ENCODE measurements around the gene RALGPS1. TPM values are rescaled to one million over a fixed set of nuclear protein-coding genes. Genes with fewer than 3 reads are reported as not detected.

Gene RALGPS1
- total RNA-seq, 1 donor from 2014 or later, result 15.3 TPM

GRCh38 chr9:126893079-126893478, 21.5 kb upstream of the RALGPS1 start:
- no peak for DNase-seq (ENCODE audit: missing footprints)
- intact Hi-C loops (cut with DNase I), result no loop called here
- ATAC-seq, result no peak

- intact Hi-C loops (cut with DNase I), result no loop called here
- DNase-seq (ENCODE audit: missing footprints), result no peak
- no peak for ATAC-seq
Measured at GRCh38 chr9:126894052-126894603, 20.5 kb upstream of the RALGPS1 start.

GRCh38 chr9:126902210-126902609, 12.4 kb upstream of the RALGPS1 start:
- no peak for ATAC-seq
- intact Hi-C loops (cut with DNase I), result no loop called here
- no peak for DNase-seq (ENCODE audit: missing footprints)

- DNase-seq (ENCODE audit: missing footprints), result no peak
- intact Hi-C loops (cut with DNase I), result no loop called here
- ATAC-seq, result no peak
Measured at GRCh38 chr9:126904586-126904985, 10.0 kb upstream of the RALGPS1 start.

GRCh38 chr9:126906091-126906490, 8.5 kb upstream of the RALGPS1 start:
- ATAC-seq (no peak), DNase-seq (ENCODE audit: missing footprints) (no peak)

GRCh38 chr9:126907058-126907457, 7.5 kb upstream of the RALGPS1 start:
- no peak for ATAC-seq
- intact Hi-C loops (cut with DNase I), result no loop called here
- no peak for DNase-seq (ENCODE audit: missing footprints)

More at GRCh38 chr9:126906091-126906490, 8.5 kb upstream of the RALGPS1 start:
- intact Hi-C loops (cut with DNase I), result no loop called here

GRCh38 chr9:126915281-126915816, 767 bp downstream of the RALGPS1 start:
- DNase-seq (ENCODE audit: missing footprints) (peak; percentile 77), ATAC-seq (no peak)
- intact Hi-C loops (cut with DNase I), result no loop called here

GRCh38 chr9:126915846-126916543, 1.4 kb downstream of the RALGPS1 start:
- intact Hi-C loops (cut with DNase I), result no loop called here
- no peak for ATAC-seq
- DNase-seq (ENCODE audit: missing footprints), result no peak

GRCh38 chr9:126916909-126917308, 2.3 kb downstream of the RALGPS1 start:
- intact Hi-C loops (cut with DNase I), result no loop called here
- ATAC-seq, result no peak
- no peak for DNase-seq (ENCODE audit: missing footprints)

- ATAC-seq (no peak), DNase-seq (ENCODE audit: missing footprints) (no peak)
- intact Hi-C loops (cut with DNase I), result no loop called here
Measured at GRCh38 chr9:126919193-126919592, 4.6 kb downstream of the RALGPS1 start.

GRCh38 chr9:126925876-126926275, 11.3 kb downstream of the RALGPS1 start:
- intact Hi-C loops (cut with DNase I), result no loop called here
- DNase-seq (ENCODE audit: missing footprints), result no peak
- no peak for ATAC-seq

GRCh38 chr9:126926364-126926763, 11.8 kb downstream of the RALGPS1 start:
- no peak for ATAC-seq

GRCh38 chr9:126927419-126927818, 12.8 kb downstream of the RALGPS1 start:
- no peak for ATAC-seq
- no peak for DNase-seq (ENCODE audit: missing footprints)
- intact Hi-C loops (cut with DNase I), result no loop called here

More at GRCh38 chr9:126926364-126926763, 11.8 kb downstream of the RALGPS1 start:
- intact Hi-C loops (cut with DNase I), result no loop called here
- DNase-seq (ENCODE audit: missing footprints), result no peak

GRCh38 chr9:126932871-126933321, 18.3 kb downstream of the RALGPS1 start:
- no peak for DNase-seq (ENCODE audit: missing footprints)
- no peak for ATAC-seq

GRCh38 chr9:126933334-126933980, 18.9 kb downstream of the RALGPS1 start:
- ATAC-seq, result no peak
- intact Hi-C loops (cut with DNase I), result no loop called here
- DNase-seq (ENCODE audit: missing footprints), result no peak

More at GRCh38 chr9:126932871-126933321, 18.3 kb downstream of the RALGPS1 start:
- intact Hi-C loops (cut with DNase I), result no loop called here

GRCh38 chr9:126934441-126934840, 19.9 kb downstream of the RALGPS1 start:
- DNase-seq (ENCODE audit: missing footprints) (no peak), ATAC-seq (no peak)
- intact Hi-C loops (cut with DNase I), result no loop called here

- ATAC-seq (no peak), DNase-seq (ENCODE audit: missing footprints) (no peak)
- intact Hi-C loops (cut with DNase I), result no loop called here
Measured at GRCh38 chr9:126935630-126936029, 21.0 kb downstream of the RALGPS1 start.

GRCh38 chr9:126937444-126937843, 22.9 kb downstream of the RALGPS1 start:
- no peak for ATAC-seq
- intact Hi-C loops (cut with DNase I), result no loop called here
- DNase-seq (ENCODE audit: missing footprints), result no peak

- ATAC-seq, result no peak
- intact Hi-C loops (cut with DNase I), result no loop called here
- DNase-seq (ENCODE audit: missing footprints), result no peak
Measured at GRCh38 chr9:126938327-126938726, 23.7 kb downstream of the RALGPS1 start.

- intact Hi-C loops (cut with DNase I), result loop anchor here (1.0 kb wide), 1 partner anchor 259 kb away; no protein-coding TSS in a partner anchor
- no peak for ATAC-seq
- no peak for DNase-seq (ENCODE audit: missing footprints)
Measured at GRCh38 chr9:126939821-126940221, 25.2 kb downstream of the RALGPS1 start.
